ENCODE data around the gene PUM2. TPM values are rescaled to one million over a fixed set of nuclear protein-coding genes. Genes with fewer than 3 reads are reported as not detected.

PUM2 gene
- total and polyA plus RNA-seq, 2 of the 8 experiments (the other 6 are each of a cell fraction or from before 2014, with no cell fraction given), result 46.6 to 114 TPM

- Histone ChIP-seq H2BK15ac (ENCODE audit: low read length) (no peak overlapping the region; the same call in 1 of the 2 replicates), H3K23me2 (ENCODE audit: low read depth, low read length) (peaks cover 12% of the 10 kb centered on the region; the same call in 1 of the 2 replicates), H4K5ac (ENCODE audit: insufficient read length, low read depth, low read length) (no peak overlapping the region), H3K4me3 (ENCODE audit: extremely low read depth in 1 of 4, insufficient read depth in 2 of 4, low read depth in 3 of 4, low read length in 4 of 4) (peak overlapping the region in 3 of 4 experiments; percentile 79 to 94 (median 81); a peak in 4 of 8 replicates), H3K4me2 (ENCODE audit: insufficient read depth in 1 of 2, low read depth in 2 of 2, low read length in 2 of 2) (peak overlapping the region; percentile 66 to 90), H2BK5ac (ENCODE audit: low read depth, low read length) (peak overlapping the region; percentile 52; the same call in 1 of the 2 replicates), H4K20me1 (replicated peaks in 1 of 2; ENCODE audit: control insufficient read depth in 1 of 2, insufficient read depth in 2 of 2, low read length in 2 of 2) (peaks cover 16 to 24% of the 10 kb centered on the region in 2 experiments), H2BK120ac (replicated peaks; ENCODE audit: low read depth, low read length) (no peak overlapping the region), H3K14ac (ENCODE audit: insufficient read length) (no peak overlapping the region), H4K91ac (replicated peaks; ENCODE audit: insufficient read length, low read length) (no peak overlapping the region), H2AFZ (ENCODE audit: low read length) (no peak overlapping the region), H2BK20ac (ENCODE audit: low read length) (no peak overlapping the region), H3K79me1 (ENCODE audit: low read depth, low read length) (peaks cover 34% of the 10 kb centered on the region), H4K8ac (ENCODE audit: extremely low read depth, insufficient read depth, low read length) (no peak overlapping the region), H3K9me3 (ENCODE audit: insufficient read depth in 2 of 2, low read depth in 1 of 2, low read length in 1 of 2) (no peaks in the 10 kb centered on the region), H3K56ac (replicated peaks; ENCODE audit: insufficient read length, low read depth, low read length) (no peak overlapping the region), H3K18ac (ENCODE audit: extremely low read depth, low read length) (no peak overlapping the region; the same call in 1 of the 2 replicates), H3K36me3 (ENCODE audit: control insufficient read depth in 2 of 4, insufficient read depth in 4 of 4, low read length in 3 of 4) (peaks cover 0 to 6% (median 1%) of the 10 kb centered on the region in 4 experiments; a peak in 4 of 8 replicates), H3K79me2 (ENCODE audit: control insufficient read depth in 1 of 2, insufficient read depth in 2 of 2, low read length in 2 of 2) (peaks cover 10 to 59% of the 10 kb centered on the region in 2 experiments), H2BK12ac (ENCODE audit: low read depth, low read length) (0 out of 2 replicates have a peak overlapping the region, but pooled peaks have one; percentile 1), H3K9ac (replicated peaks in 1 of 4; ENCODE audit: extremely low read depth in 1 of 4, low read depth in 3 of 4, low read length in 3 of 4) (no peak overlapping the region), H3K27ac (ENCODE audit: low read depth, low read length) (no peak overlapping the region), H3K23ac (ENCODE audit: insufficient read length) (no peak overlapping the region), H3K4me1 (replicated peaks in 1 of 4; ENCODE audit: control insufficient read depth in 3 of 4, insufficient read depth in 4 of 4, low read length in 3 of 4) (peaks cover 4 to 23% (median 15%) of the 10 kb centered on the region in 4 experiments), H2AK5ac (ENCODE audit: low read depth, low read length) (peak overlapping the region; percentile 19; the same call in 1 of the 2 replicates), H3K27me3 (replicated peaks in 1 of 4; ENCODE audit: control insufficient read depth in 3 of 4, extremely low read depth in 1 of 4, insufficient read depth in 3 of 4, low read length in 3 of 4) (peaks cover 0 to 7% (median 4%) of the 10 kb centered on the region in 4 experiments; a peak in 4 of 7 replicates), H3K4ac (replicated peaks; ENCODE audit: insufficient read length, low read depth, low read length) (no peak overlapping the region)
- FAIRE-seq (no peak), DNase-seq (ENCODE audit: low read depth in 1 of 2, low spot score in 2 of 2) (no peak)
- ChIA-PET CTCF (ENCODE audit: partially characterized antibody) (interaction anchor here (0.7 to 5.8 kb wide), 18 partner anchors 8 to 267 kb away, joined by 3 to 36 read pairs (median 4); no protein-coding TSS in a partner anchor), POLR2A (ENCODE audit: partially characterized antibody) (interaction anchor here (0.6 to 1.9 kb wide), 5 partner anchors 9 to 224 kb away, joined by 3 to 7 read pairs (median 4); partner anchors contain the start of gene RHOB)
- 80% methylated on average over 1 of the region's 1 CpG; no CpG with 5 or more reads in 1 of the 2 experiments for WGBS, 2 experiments (ENCODE audit: extremely low coverage in 1 of 2, insufficient coverage in 1 of 2, insufficient read length in 1 of 2, insufficient replicate concordance in 2 of 2, low coverage in 1 of 2, low lambda C conversion rate in 2 of 2, missing lambda C conversion rate in 1 of 2)
- TF ChIP-seq SUZ12 (IDR thresholded peaks at IDR 0.05; ENCODE audit: low read length) (no peak), BACH1 (IDR thresholded peaks at IDR 0.05; ENCODE audit: low read length) (no peak), SP2 (IDR thresholded peaks at IDR 0.05; ENCODE audit: low read length) (no peak), NRF1 (IDR thresholded peaks at IDR 0.05; ENCODE audit: low read depth, low read length) (no peak), YY1 (IDR thresholded peaks at IDR 0.05; ENCODE audit: low read depth, low read length) (no peak), SP1 (IDR thresholded peaks at IDR 0.05; ENCODE audit: low read depth, low read length) (no peak), JUND (IDR thresholded peaks at IDR 0.05; ENCODE audit: low read length) (no peak), RNF2 (IDR thresholded peaks at IDR 0.05; ENCODE audit: borderline replicate concordance, low read depth, low read length, missing control alignments, poor library complexity, severe bottlenecking) (no peak)
- TF ChIP-seq, protein P1, sequence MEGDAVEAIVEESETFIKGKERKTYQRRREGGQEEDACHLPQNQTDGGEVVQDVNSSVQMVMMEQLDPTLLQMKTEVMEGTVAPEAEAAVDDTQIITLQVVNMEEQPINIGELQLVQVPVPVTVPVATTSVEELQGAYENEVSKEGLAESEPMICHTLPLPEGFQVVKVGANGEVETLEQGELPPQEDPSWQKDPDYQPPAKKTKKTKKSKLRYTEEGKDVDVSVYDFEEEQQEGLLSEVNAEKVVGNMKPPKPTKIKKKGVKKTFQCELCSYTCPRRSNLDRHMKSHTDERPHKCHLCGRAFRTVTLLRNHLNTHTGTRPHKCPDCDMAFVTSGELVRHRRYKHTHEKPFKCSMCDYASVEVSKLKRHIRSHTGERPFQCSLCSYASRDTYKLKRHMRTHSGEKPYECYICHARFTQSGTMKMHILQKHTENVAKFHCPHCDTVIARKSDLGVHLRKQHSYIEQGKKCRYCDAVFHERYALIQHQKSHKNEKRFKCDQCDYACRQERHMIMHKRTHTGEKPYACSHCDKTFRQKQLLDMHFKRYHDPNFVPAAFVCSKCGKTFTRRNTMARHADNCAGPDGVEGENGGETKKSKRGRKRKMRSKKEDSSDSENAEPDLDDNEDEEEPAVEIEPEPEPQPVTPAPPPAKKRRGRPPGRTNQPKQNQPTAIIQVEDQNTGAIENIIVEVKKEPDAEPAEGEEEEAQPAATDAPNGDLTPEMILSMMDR (IDR thresholded peaks at IDR 0.05; ENCODE audit: control extremely low read depth in 1 of 3, insufficient read depth in 1 of 3, low read depth in 1 of 3, low read length in 3 of 3), result no peak
These were observed 128.5 kb downstream of the PUM2 start for GRCh38 chr2:20222014-20222768.

Data from H1 (cell line).